Smooth muscle cell (in vitro differentiated cells): ENCODE measurements around the gene AQP5. TPM values are rescaled to one million over a fixed set of nuclear protein-coding genes. Genes with fewer than 3 reads are reported as not detected.

Experiments used
- DNase-seq: peaks from one replicate; lab custom pipeline; 2025; ENCODE audit not compliant: unreplicated experiment; lab: John Stamatoyannopoulos, UW
- H2AFZ ChIP-seq: fragments of 200-600 bp; sonication (generic); 2 replicates; pipeline ENCODE4 v1.6.0; 2016; ENCODE audit warnings: antibody characterized with exemption, low read depth, mild to moderate bottlenecking
- H3F3A ChIP-seq: fragments of 200-600 bp; sonication (generic); 2 replicates; pipeline ENCODE4 v1.6.0; 2017; ENCODE audit warnings: antibody characterized with exemption, low read depth
- H3K27ac ChIP-seq: fragments of 200-600 bp; sonication (generic); 2 replicates; pipeline ENCODE4 v1.5.1; 2016; ENCODE audit warnings: low read depth, mild to moderate bottlenecking
- H3K27me3 ChIP-seq: fragments of 200-600 bp; sonication (generic); 2 replicates; pipeline ENCODE4 v1.6.1; 2016; ENCODE audit warnings: low read depth, mild to moderate bottlenecking
- H3K36me3 ChIP-seq: fragments of 200-600 bp; sonication (generic); 2 replicates; pipeline ENCODE4 v1.5.1; 2016; ENCODE audit warnings: low read depth
- H3K4me1 ChIP-seq: fragments of 200-600 bp; sonication (generic); 2 replicates; pipeline ENCODE4 v1.5.1; 2016; ENCODE audit warnings: low read depth
- H3K4me2 ChIP-seq: fragments of 200-600 bp; sonication (generic); 2 replicates; pipeline ENCODE4 v1.6.0; 2016; ENCODE audit warnings: mild to moderate bottlenecking
- H3K4me3 ChIP-seq: fragments of 200-600 bp; sonication (generic); 2 replicates; pipeline ENCODE4 v1.5.1; 2016; ENCODE audit warnings: mild to moderate bottlenecking
- H3K79me2 ChIP-seq: fragments of 200-600 bp; sonication (generic); 2 replicates; pipeline ENCODE4 v1.6.0; 2016; ENCODE audit warnings: low read depth, mild to moderate bottlenecking
- H3K9ac ChIP-seq: fragments of 200-600 bp; sonication (generic); 2 replicates; pipeline ENCODE4 v1.6.0; 2016; ENCODE audit warnings: low read depth
- H3K9me3 ChIP-seq: fragments of 200-600 bp; sonication (generic); replicated peaks from 2 replicates; pipeline ENCODE4 v1.5.1; 2016; ENCODE audit warnings: low read depth
- H4K20me1 ChIP-seq: fragments of 200-600 bp; sonication (generic); 2 replicates; pipeline ENCODE4 v1.6.0; 2016; ENCODE audit warnings: low read depth
- WGBS: methylation state at CpG from one replicate; pipeline ENCODE4 v1.1.7; 2016; ENCODE audit warnings: low lambda C conversion rate; 5-methylcytosine and 5-hydroxymethylcytosine counted together
- polyA plus RNA-seq: library from polyadenylated mRNA; unstranded; fragments of >200 nt; fragmentation: Nextera tagmentation; extraction: Ambion mirVana; gene quantifications from 2 replicates; pipeline ENCODE4 v1.2.1, GENCODE V29; 2016
- total RNA-seq: library from RNA; depleted of rRNA; stranded (reverse); fragments of >200 nt; gene quantifications from 2 replicates; pipeline ENCODE4 v1.2.3, GENCODE V29; 2014
- TF ChIP-seq, protein P1 (sequence below): fragments of 200-600 bp; sonication (generic); IDR thresholded peaks from 2 replicates; pipeline ENCODE4 v1.5.1; 2017; ENCODE audit warnings: borderline replicate concordance, mild to moderate bottlenecking, antibody characterized with exemption; ENCODE audit not compliant: insufficient read depth, poor library complexity, severe bottlenecking

Gene AQP5
- total and polyA plus RNA-seq, 2 experiments from 2014 or later: not detected

DNA sequence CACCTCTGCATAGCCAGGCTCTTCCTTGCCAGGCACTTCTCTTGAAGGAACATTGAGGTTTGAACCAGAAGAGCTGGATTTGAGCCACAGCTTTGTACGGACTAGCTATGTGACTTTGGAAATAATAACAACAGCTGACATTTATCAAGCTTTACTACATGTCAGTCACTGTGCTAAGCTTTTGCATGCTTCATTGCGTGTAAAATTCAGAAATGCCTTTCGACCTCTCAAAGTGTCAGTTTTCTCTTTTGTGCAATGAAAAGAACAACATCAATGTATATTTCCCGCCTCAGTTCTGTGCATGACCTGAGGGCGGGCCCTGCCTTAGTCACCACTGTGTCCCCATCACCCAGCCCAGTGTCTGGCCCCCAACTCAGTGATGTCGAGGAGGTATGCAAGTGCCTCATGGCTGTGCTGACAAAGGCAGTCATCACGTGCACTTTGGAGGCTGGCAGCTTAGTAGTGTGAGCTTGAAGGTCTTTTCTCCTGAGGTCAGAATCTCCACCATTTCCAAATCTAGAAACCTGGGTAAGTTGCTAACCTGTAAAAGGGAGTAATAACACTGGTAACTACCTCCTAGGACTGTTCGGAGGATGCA is 29.0 kb upstream of the AQP5 start:
- H3K4me1 ChIP-seq: peaks cover 3% of the 10 kb centered on the region
- no peak overlapping the region for H3K27ac ChIP-seq
- H3K27me3 ChIP-seq: no peaks in the 10 kb centered on the region
- no peak for DNase-seq
- no peak overlapping the region for H3K9ac ChIP-seq
- TF ChIP-seq, protein P1, sequence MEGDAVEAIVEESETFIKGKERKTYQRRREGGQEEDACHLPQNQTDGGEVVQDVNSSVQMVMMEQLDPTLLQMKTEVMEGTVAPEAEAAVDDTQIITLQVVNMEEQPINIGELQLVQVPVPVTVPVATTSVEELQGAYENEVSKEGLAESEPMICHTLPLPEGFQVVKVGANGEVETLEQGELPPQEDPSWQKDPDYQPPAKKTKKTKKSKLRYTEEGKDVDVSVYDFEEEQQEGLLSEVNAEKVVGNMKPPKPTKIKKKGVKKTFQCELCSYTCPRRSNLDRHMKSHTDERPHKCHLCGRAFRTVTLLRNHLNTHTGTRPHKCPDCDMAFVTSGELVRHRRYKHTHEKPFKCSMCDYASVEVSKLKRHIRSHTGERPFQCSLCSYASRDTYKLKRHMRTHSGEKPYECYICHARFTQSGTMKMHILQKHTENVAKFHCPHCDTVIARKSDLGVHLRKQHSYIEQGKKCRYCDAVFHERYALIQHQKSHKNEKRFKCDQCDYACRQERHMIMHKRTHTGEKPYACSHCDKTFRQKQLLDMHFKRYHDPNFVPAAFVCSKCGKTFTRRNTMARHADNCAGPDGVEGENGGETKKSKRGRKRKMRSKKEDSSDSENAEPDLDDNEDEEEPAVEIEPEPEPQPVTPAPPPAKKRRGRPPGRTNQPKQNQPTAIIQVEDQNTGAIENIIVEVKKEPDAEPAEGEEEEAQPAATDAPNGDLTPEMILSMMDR: no peak
- no peak overlapping the region for H3K4me3 ChIP-seq
- WGBS: 81% methylated on average over 8 of the region's 8 CpGs
- no peaks in the 10 kb centered on the region for H4K20me1 ChIP-seq
- no peak overlapping the region for H3K4me2 ChIP-seq
- no peak overlapping the region for H2AFZ ChIP-seq
- no peaks in the 10 kb centered on the region for H3K36me3 ChIP-seq
- no peaks in the 10 kb centered on the region for H3F3A ChIP-seq
- no peaks in the 10 kb centered on the region for H3K79me2 ChIP-seq
- no peaks in the 10 kb centered on the region for H3K9me3 ChIP-seq

DNA sequence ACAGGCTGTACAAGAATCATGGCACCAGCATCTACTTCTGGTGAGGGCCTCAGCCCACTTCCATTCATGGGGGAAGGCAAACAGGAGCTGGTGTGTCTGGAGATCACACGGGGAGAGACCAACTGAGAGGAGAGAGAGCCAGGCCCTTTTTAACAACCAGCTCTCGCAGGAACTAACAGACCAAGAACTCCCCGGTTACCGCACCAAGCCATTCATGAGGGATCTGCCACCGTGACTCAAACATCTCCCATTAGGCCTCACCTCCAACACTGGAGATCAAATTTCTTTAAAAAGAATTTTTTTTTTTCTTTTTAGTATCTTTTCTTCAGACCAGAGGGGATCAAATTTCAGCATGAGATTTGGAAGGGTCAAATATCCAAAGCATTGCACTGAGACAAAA is 27.9 kb upstream of the AQP5 start:
- Histone ChIP-seq H3K27ac (no peak overlapping the region), H3K4me3 (no peak overlapping the region), H3K36me3 (no peaks in the 10 kb centered on the region), H3K4me1 (peaks cover 3% of the 10 kb centered on the region), H3K79me2 (no peaks in the 10 kb centered on the region), H3F3A (no peaks in the 10 kb centered on the region), H3K9ac (no peak overlapping the region), H4K20me1 (no peaks in the 10 kb centered on the region), H3K9me3 (no peaks in the 10 kb centered on the region), H3K4me2 (no peak overlapping the region), H3K27me3 (no peaks in the 10 kb centered on the region), H2AFZ (no peak overlapping the region)
- WGBS: 62% methylated on average over 5 of the region's 5 CpGs
- no peak for DNase-seq
- TF ChIP-seq, protein P1: no peak

DNA sequence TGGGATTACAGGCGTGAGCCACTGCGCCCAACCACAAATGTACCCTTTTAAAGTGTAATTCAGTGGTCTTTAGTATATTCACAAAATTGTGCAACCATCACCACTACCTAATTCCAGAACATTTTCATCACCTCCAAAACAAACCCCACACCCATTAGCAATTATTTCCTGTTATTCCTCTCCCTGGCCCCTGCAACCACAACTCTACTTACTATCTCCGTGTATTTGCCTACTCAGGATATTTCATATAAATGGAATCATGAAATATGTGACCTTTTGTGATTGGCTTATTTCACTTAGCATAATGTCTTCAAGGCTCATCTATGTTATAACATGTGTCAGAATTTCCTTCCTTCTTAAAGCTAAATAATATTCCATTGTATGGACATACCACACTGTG is 27.2 kb upstream of the AQP5 start:
- Histone ChIP-seq H3K4me1 (peaks cover 3% of the 10 kb centered on the region), H2AFZ (no peak overlapping the region), H3K4me2 (no peak overlapping the region), H3K79me2 (no peaks in the 10 kb centered on the region), H3K9ac (no peak overlapping the region), H3K27me3 (no peaks in the 10 kb centered on the region), H3K4me3 (no peak overlapping the region), H3K36me3 (no peaks in the 10 kb centered on the region), H3K27ac (no peak overlapping the region), H3K9me3 (no peaks in the 10 kb centered on the region), H4K20me1 (no peaks in the 10 kb centered on the region), H3F3A (no peaks in the 10 kb centered on the region)
- TF ChIP-seq, protein P1: no peak
- WGBS: 90% methylated on average over 3 of the region's 3 CpGs
- no peak for DNase-seq

DNA sequence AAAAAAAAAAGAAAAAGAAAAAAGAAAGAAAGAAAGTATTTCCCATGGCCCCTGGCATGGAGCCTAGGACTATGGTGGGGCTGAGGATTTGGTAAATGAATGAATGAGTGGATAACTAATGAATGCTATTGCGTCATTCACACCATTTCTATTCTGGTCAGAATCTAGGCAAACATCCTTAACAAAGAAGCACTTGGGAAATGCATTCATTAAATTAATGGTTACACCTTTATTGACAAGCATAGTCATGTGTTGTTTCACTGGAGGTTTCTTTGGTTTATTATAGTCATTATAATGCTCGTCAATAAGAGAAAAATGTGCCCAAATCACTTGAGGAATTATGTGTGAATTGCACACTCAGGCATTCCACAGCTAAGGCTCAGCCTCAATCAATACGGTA is 24.7 kb upstream of the AQP5 start:
- TF ChIP-seq, protein P1: no peak
- Histone ChIP-seq H3K4me1 (no peaks in the 10 kb centered on the region), H2AFZ (no peak overlapping the region), H3K9ac (no peak overlapping the region), H3K4me2 (no peak overlapping the region), H4K20me1 (no peaks in the 10 kb centered on the region), H3K27ac (no peak overlapping the region), H3K9me3 (no peaks in the 10 kb centered on the region), H3K4me3 (no peak overlapping the region), H3K27me3 (no peaks in the 10 kb centered on the region), H3K79me2 (no peaks in the 10 kb centered on the region), H3F3A (no peaks in the 10 kb centered on the region), H3K36me3 (no peaks in the 10 kb centered on the region)
- no peak for DNase-seq
- 85% methylated on average over 3 of the region's 3 CpGs for WGBS
